ENCODE measurements around the gene FBXO41. TPM values are rescaled to one million over a fixed set of nuclear protein-coding genes. Genes with fewer than 3 reads are reported as not detected.

Gene FBXO41
- total RNA-seq, 1 donor from 2014 or later: 0.33 TPM

DNA sequence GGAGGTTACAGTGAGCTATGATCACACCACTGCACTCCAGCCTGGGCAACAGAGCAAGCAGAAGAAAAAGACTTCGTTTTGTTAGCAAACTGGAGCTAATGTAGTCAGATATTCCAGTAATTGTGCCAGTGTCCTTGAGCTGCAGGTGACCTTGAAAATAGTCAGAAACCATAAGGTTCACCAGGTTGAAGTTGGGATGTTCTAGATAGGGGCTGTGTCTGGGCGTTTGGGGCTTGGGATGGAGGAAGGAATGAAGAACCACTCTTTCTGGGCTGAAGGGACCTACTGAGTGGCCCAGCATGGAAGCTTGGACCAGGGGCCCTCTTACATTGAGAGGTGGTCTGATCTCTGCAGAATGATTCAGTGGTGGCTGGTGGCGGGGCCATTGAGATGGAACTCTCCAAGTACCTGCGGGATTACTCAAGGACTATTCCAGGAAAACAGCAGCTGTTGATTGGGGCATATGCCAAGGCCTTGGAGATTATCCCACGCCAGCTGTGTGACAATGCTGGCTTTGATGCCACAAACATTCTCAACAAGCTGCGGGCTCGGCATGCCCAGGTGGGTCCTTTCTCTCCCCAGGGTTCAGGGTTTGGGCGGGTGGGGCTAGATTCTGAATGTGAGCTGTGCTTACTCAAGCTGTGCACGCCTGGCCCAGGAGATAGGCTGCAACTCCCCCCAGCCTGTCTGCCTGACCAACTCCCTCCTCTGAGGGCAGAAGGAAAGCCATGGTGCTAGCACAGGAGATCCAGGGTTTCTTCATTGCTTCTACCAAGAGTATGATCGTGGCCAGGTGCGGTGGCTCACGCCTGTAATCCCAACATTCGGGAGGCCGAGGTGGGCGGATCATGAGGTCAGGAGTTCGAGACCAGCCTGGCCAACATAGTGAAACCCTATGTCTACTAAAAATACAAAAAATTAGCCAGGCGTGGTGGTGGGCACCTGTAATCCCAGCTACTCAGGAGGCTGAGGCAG lies 33.1 kb downstream of the FBXO41 start:
- ATAC-seq: no peak
- DNase-seq (ENCODE audit: low spot score): no peak

DNA sequence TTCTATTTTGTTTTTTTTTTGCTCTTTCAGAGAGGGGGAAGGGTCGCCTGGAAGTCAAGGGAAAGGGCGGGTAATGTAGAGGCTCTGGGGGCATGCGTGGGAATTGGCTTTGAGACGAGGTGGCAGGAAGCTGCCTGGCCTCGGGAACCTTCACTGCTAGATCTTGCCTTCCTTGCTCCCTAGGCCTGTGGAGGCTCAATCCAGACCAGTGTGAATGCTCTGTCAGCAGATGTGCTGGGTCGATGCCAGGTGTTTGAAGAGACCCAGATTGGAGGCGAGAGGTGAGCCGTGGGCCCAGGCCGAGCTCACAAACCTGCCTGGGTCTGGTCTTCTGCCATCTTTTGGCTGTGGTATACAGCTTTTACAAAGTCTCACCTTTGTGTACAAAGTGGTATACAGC lies 34.6 kb downstream of the FBXO41 start:
- ATAC-seq: no peak
- DNase-seq (ENCODE audit: low spot score): no peak

DNA sequence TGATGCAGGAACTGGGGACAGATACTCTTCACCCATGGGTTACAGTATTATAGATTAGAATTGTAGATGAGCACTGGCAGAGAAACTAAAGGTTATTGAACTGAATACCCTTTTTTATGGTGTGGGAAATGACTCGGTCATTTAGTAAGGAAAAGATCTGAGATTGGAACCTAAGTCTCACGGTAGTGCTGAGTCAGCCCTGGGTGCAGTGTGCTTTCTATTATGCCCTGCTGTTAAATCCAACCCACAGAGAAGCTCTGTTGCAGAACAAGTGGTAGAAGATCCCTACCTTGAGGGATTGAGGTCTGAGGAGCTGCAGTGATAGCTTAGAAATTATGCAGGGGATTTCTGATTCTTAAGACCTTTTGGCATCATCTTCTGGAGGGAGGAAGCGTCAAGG lies 37.4 kb downstream of the FBXO41 start:
- ATAC-seq: no peak
- DNase-seq (ENCODE audit: low spot score): no peak

DNA sequence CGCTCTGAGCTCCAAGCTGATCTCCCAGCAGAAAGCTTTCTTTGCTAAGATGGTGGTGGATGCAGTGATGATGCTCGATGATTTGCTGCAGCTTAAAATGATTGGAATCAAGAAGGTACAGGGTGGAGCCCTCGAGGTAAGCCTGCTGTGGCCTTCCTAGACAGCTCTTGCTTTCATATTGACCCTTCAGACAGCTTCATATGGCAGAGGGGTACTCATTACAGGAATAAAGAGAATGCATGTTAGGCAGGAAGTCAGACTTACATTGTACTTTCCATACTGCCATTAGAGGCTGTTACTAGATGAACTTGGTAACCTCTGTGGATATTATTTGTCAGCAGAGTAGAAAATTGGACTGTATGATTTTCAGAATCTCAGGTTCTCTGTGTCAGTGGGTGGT lies 39.7 kb downstream of the FBXO41 start:
- ATAC-seq: no peak
- no peak for DNase-seq (ENCODE audit: low spot score)

DNA sequence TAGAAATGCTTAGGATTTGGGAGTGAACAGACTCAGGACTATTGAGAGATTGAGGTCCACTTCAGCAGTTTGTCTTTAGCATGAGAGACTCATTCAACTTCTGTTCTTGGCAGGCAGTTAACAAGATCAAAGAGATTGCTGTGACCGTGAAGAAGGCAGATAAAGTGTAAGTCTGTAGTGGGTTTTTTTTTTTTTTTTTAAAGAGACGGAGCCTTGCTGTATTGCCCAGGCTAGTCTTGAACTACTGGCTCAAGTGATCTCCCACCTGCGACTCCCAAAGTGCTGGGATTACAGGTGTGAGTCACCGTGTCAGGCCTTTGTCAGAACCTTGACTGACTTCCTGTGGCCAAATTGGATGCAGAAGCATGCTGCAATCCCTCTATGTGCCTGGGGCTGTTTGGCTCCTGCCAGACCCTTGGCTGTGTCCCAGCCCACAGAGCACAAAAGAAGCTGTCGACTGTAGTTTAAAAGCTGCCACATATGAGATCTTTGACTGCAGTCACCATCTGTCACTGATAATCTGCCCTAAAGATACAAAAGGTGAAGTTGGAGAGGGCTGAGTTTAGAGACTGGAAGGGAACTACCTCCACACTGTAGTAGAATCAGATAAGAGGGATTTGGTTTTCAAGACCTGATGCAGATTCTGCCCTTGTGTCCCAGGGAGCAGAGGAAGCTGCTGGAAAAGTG lies 40.3 kb downstream of the FBXO41 start:
- DNase-seq (ENCODE audit: low spot score) (no peak), ATAC-seq (no peak)

DNA sequence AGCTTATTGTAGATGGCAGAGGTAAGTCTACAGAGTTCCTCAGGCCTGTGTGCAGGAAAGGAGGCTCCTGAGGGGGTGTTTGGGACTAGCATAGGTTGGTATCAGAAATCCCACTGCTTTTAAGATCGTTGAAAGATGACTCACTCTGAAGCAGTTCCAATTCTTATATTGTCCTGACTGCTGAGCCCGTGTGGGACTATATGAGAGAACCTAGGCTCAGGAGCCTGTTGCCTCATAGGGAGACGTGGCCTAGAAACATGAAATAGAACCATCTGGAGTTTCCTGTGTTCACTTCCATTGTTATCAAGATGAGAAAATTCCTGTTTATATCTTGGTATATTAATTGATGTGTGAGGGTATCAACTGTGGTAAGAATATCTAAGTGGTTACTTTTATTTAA lies 44.5 kb downstream of the FBXO41 start:
- DNase-seq (ENCODE audit: low spot score): no peak
- no peak for ATAC-seq

DNA sequence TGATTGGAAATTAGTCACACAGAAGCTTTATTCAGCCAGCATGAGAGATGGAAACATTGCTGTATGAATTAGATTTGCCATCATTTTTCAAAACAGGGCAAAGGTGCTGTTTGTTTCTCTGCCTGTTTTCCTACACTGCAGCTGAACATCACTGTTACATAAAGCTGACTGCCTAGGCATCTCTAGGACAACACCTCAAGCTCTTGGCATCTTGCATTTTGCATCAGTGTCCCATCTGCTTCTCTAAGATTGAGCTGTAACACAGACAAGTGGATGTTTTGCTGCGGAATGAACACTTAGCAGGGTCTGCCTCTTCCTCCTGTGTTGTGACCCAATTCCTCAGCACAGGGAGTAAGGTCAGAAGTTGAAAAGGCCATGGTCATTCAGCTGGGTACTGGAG lies 45.3 kb downstream of the FBXO41 start:
- DNase-seq (ENCODE audit: low spot score) (no peak), ATAC-seq (no peak)

DNA sequence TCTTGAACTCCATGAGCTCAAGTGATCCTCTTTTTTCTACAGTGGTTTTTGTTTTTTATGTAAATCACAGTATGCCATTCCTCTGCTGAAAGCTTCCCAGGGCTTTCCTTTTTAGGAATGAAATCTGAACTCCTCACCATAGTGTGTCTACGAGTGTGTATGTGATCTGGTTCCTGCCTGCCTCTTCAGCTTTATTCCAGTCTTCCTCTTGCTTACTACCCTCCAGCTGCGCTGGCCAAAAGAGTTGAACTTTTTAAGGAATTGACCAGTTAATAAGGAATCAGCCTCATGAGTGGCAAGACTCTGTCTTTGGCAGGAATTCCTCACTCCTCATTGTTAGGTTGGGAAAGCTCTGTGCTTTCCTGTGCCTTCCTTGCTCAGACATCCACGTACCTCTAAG lies 46.1 kb downstream of the FBXO41 start:
- DNase-seq (ENCODE audit: low spot score) (no peak), ATAC-seq (no peak)

DNA sequence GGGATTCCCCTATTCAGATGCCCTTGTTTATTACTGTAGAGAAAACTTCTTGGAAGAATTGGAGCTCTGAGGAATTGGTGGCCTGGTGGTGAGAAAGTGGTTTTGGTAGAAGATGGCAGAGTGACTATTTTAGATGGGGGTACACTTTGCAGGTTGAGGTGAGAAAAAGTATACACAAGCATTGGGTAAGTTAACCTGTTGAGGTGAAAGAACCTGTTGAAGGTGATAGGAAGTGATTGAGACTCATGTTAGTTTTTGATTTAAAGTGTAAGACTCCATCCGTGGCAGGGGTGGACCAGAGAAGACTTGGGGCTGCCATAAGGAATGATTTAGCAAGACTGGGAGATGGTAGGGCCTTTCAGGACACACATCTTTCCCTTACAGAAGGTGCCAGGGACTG lies 47.1 kb downstream of the FBXO41 start:
- ATAC-seq (no peak), DNase-seq (ENCODE audit: low spot score) (no peak)

DNA sequence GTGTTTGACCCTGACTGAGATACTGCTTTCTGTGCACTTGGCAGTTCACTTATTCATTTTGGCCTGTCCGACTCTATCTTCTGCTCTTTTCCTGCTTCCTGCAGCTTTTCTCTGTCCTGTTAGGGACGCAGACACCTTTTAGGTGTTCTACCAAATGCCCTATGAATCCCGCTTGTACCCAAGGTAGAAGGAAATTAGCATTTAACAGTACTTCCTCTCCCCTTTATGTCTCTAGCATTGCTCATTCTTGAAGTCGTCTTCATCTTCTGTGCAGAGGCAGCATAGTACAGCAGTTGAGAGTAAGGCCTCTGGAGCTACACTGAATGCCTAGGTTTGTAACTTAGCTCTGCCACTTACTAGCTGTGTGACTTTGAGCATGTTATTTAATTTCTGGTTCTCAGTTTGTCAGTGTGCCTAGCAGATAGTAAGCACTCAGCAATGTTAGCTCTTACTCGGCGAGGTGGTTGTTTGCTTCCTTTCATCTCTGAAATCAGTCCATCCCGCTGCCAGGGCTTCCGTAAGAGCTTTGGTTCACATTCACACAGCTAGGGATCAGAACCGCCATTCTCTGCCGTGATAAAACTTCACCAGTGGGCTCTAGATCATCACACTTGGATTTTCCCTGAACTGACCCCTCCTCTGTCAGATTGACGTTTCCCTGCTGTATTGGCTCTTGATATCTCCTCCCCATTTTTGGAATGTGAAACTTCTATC lies 48.8 kb downstream of the FBXO41 start:
- ATAC-seq: no peak
- no peak for DNase-seq (ENCODE audit: low spot score)

DNA sequence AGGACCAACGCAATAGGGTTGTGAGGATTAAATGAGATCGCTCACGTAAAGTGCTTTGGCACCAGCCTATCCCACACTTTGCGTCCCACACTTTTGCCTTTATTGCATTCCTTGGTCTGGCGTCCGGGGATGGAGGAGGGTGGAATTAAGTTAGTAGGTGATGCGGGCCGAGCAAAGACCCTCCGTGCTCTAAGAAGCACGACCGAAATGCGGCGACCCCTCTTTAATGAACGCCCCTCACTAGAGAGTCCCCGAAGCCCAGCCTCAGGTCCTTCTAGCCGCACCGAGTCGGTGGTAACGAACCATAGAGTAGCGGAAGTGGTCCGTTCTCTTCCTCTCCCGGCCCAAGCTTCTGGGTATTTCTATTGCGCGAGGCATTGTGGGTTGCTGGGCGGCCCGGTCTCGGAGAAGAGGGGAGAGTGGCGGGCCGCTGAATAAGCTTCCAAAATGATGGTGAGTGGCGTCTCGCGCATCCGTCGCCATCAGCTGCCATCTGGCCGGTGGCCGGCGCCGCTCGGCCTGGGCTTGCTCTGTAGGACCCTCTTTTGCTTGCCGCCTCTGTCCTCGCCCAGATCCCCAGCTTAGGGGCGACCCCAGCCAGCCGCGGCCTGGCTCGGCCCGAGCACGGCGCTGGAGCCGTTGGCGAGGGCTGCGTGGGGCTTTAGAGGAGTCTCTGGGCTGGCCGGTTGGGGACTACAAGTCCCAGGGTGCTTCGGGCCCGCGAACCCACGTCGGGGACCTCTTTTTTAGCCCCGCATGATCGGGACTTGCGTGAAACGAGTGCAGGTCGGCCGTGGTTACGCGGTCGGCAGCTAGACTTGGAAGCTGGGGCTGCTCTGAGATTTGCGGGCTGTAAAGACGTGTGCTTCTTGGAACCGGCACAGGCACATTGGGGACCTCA lies 50.1 kb downstream of the FBXO41 start, which contains the start of gene CCT7:
Gene CCT7 (plus strand): TSS at position 377 of the 901 bp plus-strand sequence. CDS start 71 bp downstream, at position 448.
- DNase-seq (ENCODE audit: low spot score) (peak; percentile 92), ATAC-seq (peak; percentile 81)

DNA sequence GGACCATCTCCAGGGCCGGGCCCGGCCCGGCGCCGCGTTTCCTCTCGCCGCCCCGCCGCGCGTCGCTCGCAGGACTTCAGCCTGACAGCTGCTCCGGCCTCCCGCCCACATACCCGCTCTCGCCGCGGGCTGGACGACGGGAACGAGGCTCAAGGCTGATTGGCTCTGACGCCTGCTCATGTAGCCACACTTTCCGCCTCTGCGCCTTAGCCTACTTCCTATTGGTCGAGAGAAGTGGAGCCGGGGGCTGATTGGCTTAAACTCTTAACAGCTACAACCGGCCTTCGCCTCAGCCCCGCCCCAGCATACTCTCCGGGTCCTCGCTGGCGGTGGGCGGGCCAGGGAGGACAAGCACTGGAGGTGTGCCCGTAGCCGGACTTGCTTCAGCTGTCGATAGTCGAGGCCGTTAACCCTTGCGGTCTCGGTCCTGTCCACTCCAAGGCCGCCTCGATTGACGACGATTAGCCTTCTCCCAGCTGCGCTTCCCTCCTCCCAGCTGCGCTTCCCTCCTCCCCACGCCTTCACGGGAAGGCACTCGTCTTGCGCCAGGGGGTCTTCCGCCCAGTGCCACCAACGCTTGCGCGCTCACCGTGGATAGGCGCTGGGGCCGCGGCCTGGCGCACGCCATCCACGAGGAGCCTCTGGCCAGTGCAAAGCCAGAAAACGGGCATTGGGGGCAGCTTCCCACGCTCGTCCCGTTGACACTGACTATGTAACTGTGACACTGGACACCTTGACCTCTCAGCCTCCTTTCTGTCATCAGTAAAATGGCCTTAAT lies 50.9 kb downstream of the FBXO41 start, which contains the start of gene PRADC1:
Gene PRADC1 (minus strand): TSS at position 86 of the 778 bp plus-strand sequence. CDS start 79 bp downstream, at position 7.
- ATAC-seq (peak; percentile 87), DNase-seq (ENCODE audit: low spot score) (peak; percentile 100)

DNA sequence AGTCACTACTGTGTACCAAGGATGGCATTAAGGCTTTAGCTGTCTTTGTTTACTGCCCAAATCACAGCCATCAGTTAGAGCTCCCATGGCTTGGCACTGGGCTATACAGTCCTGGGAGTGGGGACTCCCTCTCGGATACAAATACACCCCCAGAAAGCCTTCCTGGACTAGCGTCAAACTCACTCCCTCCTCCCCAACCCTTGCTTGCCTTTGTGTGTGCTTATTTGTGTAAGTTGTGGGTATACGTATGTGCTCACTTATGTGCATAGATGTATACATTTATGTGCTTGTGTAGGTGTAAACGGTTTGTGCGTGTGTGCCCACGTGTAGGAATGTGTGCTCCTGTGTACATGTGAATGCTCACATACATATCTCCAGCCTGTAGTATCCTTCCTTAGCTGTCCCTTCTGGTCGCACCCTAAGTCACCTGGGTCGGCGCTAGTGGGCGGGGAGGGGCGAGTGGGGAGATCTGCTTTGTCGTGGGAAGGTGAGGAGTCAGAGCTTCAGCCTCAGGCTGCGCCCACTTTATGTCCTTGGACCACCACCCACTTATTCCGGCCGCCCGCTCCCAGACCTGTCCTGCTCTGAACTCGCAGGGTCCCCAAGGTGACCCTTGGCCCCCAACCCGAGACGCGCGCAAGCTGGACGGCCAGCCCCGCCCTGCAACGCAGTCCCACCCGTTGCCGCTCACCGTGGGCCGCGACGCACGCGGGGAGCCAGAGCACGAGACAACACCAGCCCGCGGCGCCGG lies 51.7 kb downstream of the FBXO41 start:
- DNase-seq (ENCODE audit: low spot score) (no peak), ATAC-seq (no peak)

DNA sequence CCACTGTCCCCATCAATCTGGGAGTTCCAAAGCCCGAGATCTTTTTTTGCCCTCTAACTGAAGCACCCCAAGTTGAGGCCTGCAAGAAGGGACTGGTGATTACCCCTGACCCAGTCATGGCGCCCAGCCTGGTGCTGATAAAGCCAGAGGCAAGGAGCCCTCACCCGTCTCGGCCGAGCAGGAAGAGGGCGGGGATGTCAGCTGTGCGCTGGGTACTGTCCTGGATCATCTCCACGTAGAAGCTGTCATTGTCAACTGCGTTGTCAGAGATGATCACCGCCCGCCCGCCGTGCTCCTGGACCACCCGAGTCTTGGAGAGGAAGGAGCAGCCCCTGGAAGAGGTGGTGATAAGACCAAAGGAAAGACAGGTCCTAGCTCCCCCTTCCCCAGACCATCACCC lies 55.6 kb downstream of the FBXO41 start:
- no peak for DNase-seq (ENCODE audit: low spot score)
- ATAC-seq: no peak

DNA sequence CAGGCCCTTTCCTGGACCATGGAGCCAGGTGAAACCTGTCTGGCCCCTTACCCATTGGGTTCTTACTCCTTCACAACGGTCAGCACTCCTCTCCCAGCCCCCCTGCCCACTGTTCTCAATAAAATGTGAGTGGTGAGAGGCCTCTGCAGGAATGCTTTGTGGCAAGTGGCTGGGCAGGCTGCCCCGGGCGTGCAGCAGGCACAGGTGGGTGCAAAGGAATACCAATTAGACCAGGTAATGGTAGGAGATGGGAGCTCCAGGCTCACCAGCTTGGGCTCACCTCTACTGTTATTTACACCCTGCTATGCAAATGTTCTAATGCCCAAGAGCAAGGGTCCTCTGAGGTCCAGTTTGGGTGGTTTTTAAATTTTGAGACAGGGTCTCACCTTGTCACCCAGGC lies 57.2 kb downstream of the FBXO41 start:
- DNase-seq (ENCODE audit: low spot score): no peak
- ATAC-seq: no peak

DNA sequence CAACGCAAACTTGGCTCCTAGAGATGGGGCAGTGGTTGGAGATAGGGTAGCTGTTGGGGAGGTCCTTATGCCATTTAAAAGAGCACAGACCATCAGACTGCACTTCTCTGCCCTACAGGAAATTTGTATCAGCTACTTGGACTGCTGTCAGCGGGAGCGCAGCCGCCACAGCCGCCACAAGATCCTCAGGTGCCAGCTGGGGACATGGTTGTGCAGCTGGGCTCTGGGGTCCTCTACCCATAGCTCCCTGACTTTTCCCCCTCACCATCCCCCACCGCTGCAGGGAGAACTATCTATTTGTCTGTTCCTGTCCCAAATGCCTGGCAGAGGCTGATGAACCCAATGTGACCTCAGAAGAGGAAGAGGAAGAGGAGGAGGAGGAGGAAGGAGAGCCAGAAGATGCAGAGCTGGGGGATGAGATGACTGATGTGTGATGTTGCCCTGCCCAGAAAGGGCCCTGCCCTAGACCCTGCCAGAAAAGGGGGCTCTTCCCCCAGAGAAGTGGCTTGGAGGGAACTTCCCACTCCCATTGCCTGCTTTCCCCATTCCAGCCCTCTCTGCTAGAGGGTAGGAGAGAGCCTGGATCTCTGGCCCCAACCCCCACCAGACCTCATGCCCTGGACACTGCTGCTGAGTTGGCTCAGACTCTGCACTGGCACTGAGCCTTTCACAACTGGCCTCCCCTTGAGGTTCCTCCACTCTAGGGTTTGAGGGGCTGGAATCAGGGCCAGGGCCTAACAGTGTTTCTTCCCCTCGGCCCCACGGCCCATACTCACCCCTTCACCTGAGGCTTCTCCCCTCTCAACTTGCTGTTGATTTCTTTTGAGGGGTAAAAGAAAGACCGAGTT lies 58.5 kb downstream of the FBXO41 start:
- ATAC-seq: peak; percentile 60
- no peak for DNase-seq (ENCODE audit: low spot score)

DNA sequence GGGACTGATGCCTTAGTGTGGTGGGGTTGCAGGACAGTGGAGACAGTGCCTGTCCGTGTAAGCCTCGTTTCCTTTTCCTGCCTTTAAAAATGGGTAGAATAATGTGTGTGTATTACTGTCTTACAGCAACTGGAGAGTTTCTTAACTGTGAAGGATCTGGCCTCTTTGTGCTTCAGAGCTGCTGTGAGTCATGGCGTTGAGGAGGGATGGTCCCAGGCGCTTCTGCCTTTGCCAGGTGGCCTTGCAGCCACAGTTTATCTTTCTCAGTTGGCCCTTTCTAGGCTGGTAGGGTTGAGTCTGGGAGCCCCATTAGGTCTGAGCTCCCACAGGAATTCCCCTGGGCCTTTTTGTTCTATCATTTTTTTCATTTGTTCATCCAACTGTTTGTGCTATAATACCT lies 60.5 kb downstream of the FBXO41 start:
- ATAC-seq (no peak), DNase-seq (ENCODE audit: low spot score) (no peak)

DNA sequence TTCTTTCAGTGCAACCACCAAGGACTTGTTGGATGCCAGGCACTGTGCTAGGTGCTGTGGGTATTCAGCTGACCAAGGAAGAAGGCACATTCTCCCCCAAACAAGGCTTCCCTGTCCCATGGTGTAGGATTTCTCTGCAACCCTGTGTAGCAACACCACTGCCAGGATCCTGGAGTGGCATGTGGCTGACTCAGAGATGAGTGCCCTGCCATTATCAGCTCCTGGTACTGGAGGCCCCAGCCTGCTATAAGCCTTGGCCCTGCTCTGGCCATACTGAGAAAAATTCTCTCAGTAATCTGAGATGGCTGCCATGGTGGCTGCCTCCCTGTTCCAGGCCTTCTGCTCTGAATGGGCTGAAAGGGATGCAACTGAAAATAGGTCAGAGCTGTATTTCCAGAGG lies 66.0 kb downstream of the FBXO41 start:
- no peak for DNase-seq (ENCODE audit: low spot score)
- ATAC-seq: no peak

All from left lobe of liver (tissue), 2 donors.